Left lung (tissue), 10 donors: Measurements from ENCODE around the gene CPXM2. TPM values are rescaled to one million over a fixed set of nuclear protein-coding genes. Genes with fewer than 3 reads are reported as not detected.

Experiments
- ATAC-seq: fragments of 200-7000 bp; cut with Tn5 transposase; one replicate; pipeline ENCODE4 v1.9.1; 2020; ENCODE audit warnings: moderate library complexity
- DNase-seq, 4 donors: peaks; one replicate each; pipeline ENCODE4 v3.0.0-alpha.2; 2013 to 2020
- H3K27ac ChIP-seq, 2 donors: fragments of 200-600 bp; sonication (generic) in 1 of 2; one replicate each; pipeline versions ENCODE4 v1.5.0 to v1.8.0; 2020 to 2021
- H3K27me3 ChIP-seq, 2 donors: fragments of 200-600 bp; sonication (generic) in 1 of 2; one replicate each; pipeline versions ENCODE4 v1.5.0 to v1.8.0; 2020 to 2021
- H3K36me3 ChIP-seq, 2 donors: fragments of 200-600 bp; sonication (generic) in 1 of 2; one replicate each; pipeline versions ENCODE4 v1.5.0 to v1.8.0; 2020 to 2021
- H3K4me1 ChIP-seq, 2 donors: fragments of 200-600 bp; one replicate each; pipeline ENCODE4 v1.8.0; 2021
- H3K4me3 ChIP-seq, 2 donors: fragments of 200-600 bp; sonication (generic) in 1 of 2; one replicate each; pipeline versions ENCODE4 v1.5.0 to v1.8.0; 2020 to 2021; ENCODE audit warnings: mild to moderate bottlenecking in 1 of 2
- H3K9me3 ChIP-seq, 2 donors: fragments of 200-600 bp; sonication (generic) in 1 of 2; one replicate each; pipeline versions ENCODE4 v1.5.0 to v1.8.0; 2020 to 2021
- CTCF ChIP-seq, 2 donors: fragments of 200-600 bp; sonication (generic) in 1 of 2; IDR thresholded peaks; one replicate each; pipeline versions ENCODE4 v1.5.0 to v1.8.0; 2021; ENCODE audit warnings: antibody characterized with exemption in 2 of 2
- intact Hi-C, 2 donors: fragments of 100-400 bp; cut with DNase I; formaldehyde crosslinking; loops; one replicate each; pipeline versions ENCODE4 v1.11.2 to v1.14.2; 2022
- polyA plus RNA-seq, 6 donors: library from polyadenylated mRNA; unstranded; fragments of 120-200 nt; gene quantifications; one replicate each; pipeline ENCODE4 v1.2.1, GENCODE V29; 2013; ENCODE audit not compliant: insufficient read length in 6 of 6
- total RNA-seq, 2 donors: library from RNA; stranded (reverse); fragmentation: NEBNext Ultra II Directional; extraction: Animal tissue kit (Norgen Biotek cat#: 25700); gene quantifications; one replicate each; pipeline ENCODE4 v1.2.1, GENCODE V29; 2021
- donor health status: DM: no; HTN: yes; CAD: no.
- donor health status: DM: no; HTN: no; CAD: no.

The CPXM2 gene
- total and polyA plus RNA-seq, 8 donors = 1.5 to 6.5 (median 2.6) TPM

- no peaks in the 10 kb centered on the region for H3K4me1 ChIP-seq
- TF ChIP-seq CTCF (IDR thresholded peaks at IDR 0.05) = no peak
- H3K9me3 ChIP-seq = peaks cover 0 to 2% of the 10 kb centered on the region in 2 donors
- H3K36me3 ChIP-seq = no peaks in the 10 kb centered on the region
- no peak for ATAC-seq
- intact Hi-C loops = no loop called here
- no peak overlapping the region for H3K27ac ChIP-seq
- peaks cover 0 to 5% of the 10 kb centered on the region in 2 donors for H3K27me3 ChIP-seq
- DNase-seq = no peak
- H3K4me3 ChIP-seq = no peak overlapping the region
These were observed 99.2 kb downstream of the CPXM2 start for GRCh38 chr10:123792248-123792978.

- DNase-seq = no peak
- TF ChIP-seq CTCF (IDR thresholded peaks at IDR 0.05) = no peak
- intact Hi-C loops = no loop called here
- Histone ChIP-seq H3K27ac (no peak overlapping the region), H3K27me3 (peaks cover 0 to 5% of the 10 kb centered on the region in 2 donors), H3K36me3 (no peaks in the 10 kb centered on the region), H3K4me3 (no peak overlapping the region), H3K4me1 (no peaks in the 10 kb centered on the region), H3K9me3 (peaks cover 0 to 2% of the 10 kb centered on the region in 2 donors)
- no peak for ATAC-seq
These were observed 101.3 kb downstream of the CPXM2 start for GRCh38 chr10:123790132-123790885.

GRCh38 chr10:123788981-123789380, 102.6 kb downstream of the CPXM2 start:
- no peaks in the 10 kb centered on the region for H3K36me3 ChIP-seq
- peaks cover 0 to 5% of the 10 kb centered on the region in 2 donors for H3K27me3 ChIP-seq
- no peaks in the 10 kb centered on the region for H3K4me1 ChIP-seq
- intact Hi-C loops = no loop called here
- TF ChIP-seq CTCF (IDR thresholded peaks at IDR 0.05) = no peak
- ATAC-seq (no peak), DNase-seq (no peak)
- no peak overlapping the region for H3K4me3 ChIP-seq
- H3K9me3 ChIP-seq = peaks cover 0 to 2% of the 10 kb centered on the region in 2 donors
- H3K27ac ChIP-seq = no peak overlapping the region

- DNase-seq (no peak), ATAC-seq (no peak)
- intact Hi-C loops = no loop called here
- Histone ChIP-seq H3K4me1 (no peaks in the 10 kb centered on the region), H3K36me3 (no peaks in the 10 kb centered on the region), H3K9me3 (peaks cover 0 to 2% of the 10 kb centered on the region in 2 donors), H3K4me3 (no peak overlapping the region), H3K27ac (no peak overlapping the region), H3K27me3 (peaks cover 0 to 5% of the 10 kb centered on the region in 2 donors)
- TF ChIP-seq CTCF (IDR thresholded peaks at IDR 0.05) = no peak
These were observed 104.0 kb downstream of the CPXM2 start for GRCh38 chr10:123787566-123787965.

GRCh38 chr10:123786896-123787295, 104.7 kb downstream of the CPXM2 start:
- ATAC-seq = no peak
- H3K36me3 ChIP-seq = no peaks in the 10 kb centered on the region
- no peak overlapping the region for H3K27ac ChIP-seq
- DNase-seq = no peak
- intact Hi-C loops = no loop called here
- H3K27me3 ChIP-seq = peaks cover 0 to 8% of the 10 kb centered on the region in 2 donors
- no peaks in the 10 kb centered on the region for H3K4me1 ChIP-seq
- peaks cover 0 to 2% of the 10 kb centered on the region in 2 donors for H3K9me3 ChIP-seq
- no peak for TF ChIP-seq CTCF (IDR thresholded peaks at IDR 0.05)
- no peak overlapping the region for H3K4me3 ChIP-seq
